HG03439 (cell line): ENCODE results near the gene SIX3.

Source experiments
- ATAC-seq: cut with Tn5 transposase; IDR thresholded peaks from one replicate; pipeline ENCODE4 v1.9.1; 2021; ENCODE audit warnings: mild to moderate bottlenecking, moderate library complexity; ENCODE audit not compliant: unreplicated experiment

SIX3 gene

DNA sequence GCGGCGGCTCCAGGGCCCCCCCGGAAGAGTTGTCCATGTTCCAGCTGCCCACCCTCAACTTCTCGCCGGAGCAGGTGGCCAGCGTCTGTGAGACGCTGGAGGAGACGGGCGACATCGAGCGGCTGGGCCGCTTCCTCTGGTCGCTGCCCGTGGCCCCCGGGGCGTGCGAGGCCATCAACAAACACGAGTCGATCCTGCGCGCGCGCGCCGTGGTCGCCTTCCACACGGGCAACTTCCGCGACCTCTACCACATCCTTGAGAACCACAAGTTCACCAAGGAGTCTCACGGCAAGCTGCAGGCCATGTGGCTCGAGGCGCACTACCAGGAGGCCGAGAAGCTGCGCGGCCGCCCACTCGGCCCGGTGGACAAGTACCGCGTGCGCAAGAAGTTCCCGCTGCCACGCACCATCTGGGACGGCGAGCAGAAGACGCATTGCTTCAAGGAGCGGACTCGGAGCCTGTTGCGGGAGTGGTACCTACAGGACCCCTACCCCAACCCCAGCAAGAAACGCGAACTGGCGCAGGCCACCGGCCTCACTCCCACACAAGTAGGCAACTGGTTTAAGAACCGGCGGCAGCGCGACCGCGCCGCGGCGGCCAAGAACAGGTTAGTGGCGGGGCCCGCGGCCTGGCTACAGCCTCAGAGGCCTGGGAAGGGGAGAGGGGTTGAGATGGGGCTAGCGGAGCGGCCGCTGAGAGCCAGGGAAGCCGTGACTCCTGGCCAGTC, 965 bp downstream of the SIX3 start:
- no peak for ATAC-seq

DNA sequence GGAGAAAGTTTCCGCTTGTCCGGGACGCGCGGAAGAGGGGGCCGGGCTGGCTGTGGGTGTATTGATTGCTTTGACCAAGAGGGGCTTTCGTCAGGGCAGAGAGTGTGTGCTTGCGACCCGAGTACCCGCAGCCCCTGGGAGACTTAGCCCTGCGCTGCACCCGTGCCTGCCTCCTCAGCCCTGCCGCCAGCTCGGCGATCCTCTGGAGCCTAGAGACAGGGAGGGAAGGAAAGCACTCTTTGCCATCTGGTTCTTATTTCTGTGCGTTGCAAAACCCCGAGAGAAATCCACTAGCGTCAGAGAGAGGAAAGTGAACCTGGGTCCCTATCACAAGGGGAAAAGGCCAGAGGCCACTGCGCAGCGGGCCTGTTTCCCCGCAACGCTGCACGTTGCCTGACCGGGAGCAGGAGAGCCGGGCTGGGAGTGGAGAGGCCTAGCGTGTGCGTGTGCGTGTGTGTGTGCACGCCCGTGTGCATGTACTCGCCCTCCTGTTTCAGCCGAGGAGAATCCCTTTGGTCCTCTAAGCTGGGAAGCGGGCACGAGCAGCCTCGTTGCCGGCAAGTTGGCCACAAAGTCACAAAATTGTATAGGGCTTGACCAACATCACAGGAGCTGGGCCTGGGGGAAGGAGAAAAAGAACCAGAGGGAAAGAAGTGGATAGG, 1.7 kb downstream of the SIX3 start:
- ATAC-seq, result no peak

DNA sequence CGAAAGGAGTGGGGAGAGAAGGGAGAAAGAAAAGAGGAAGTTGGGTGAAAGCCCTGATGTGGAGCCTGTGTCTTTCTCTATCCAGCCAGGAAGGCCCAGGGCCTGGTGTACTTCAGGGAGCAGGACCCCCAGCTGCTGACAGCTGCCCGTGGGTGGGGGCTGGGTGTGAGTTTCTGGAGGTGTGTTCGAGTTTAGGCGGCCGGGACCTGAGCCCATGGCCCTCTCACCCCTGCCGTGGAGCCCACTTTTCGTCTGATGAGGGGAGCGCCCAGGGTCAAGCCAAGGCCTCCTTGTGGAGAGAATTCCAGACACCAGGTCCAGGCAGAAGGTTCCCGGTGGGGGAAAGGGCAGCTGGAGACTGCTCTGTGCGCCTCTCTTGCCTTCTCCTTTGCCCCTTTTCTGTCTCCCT, 2.2 kb downstream of the SIX3 start:
- no peak for ATAC-seq

DNA sequence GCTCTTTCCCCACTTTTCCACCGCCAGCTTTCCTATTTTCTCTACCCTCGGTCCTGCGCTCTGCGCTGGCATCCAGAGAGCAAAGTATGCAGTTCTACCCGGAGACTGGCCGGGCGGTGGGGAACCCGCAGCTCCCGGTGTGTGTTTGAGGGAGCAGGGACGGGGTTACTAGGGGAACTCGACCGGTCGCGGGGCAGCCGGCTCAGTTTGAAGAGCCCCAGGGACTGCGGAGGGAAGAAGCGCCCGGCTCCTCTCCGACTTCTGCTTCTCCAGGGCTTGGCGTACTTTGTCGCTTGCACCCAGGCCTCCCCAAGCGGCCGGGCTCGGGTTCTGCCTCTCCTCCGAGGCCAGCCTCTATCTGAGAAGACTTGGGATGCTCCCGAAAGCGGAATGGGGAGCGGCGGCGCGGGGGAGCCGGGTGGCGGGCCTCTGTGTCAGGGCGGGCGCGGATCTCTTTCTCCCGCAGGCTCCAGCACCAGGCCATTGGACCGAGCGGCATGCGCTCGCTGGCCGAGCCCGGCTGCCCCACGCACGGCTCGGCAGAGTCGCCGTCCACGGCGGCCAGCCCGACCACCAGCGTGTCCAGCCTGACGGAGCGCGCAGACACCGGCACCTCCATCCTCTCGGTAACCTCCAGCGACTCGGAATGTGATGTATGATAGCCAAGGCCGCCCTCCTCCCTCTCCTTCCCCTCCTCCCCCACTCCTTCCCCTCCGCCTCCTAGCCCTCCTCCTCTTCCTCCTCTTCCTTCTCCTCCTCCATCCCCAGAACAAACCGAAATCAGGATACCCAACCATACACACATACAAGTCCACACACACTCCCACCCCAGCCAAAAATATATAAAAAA, 2.8 kb downstream of the SIX3 start:
- ATAC-seq, result no peak

DNA sequence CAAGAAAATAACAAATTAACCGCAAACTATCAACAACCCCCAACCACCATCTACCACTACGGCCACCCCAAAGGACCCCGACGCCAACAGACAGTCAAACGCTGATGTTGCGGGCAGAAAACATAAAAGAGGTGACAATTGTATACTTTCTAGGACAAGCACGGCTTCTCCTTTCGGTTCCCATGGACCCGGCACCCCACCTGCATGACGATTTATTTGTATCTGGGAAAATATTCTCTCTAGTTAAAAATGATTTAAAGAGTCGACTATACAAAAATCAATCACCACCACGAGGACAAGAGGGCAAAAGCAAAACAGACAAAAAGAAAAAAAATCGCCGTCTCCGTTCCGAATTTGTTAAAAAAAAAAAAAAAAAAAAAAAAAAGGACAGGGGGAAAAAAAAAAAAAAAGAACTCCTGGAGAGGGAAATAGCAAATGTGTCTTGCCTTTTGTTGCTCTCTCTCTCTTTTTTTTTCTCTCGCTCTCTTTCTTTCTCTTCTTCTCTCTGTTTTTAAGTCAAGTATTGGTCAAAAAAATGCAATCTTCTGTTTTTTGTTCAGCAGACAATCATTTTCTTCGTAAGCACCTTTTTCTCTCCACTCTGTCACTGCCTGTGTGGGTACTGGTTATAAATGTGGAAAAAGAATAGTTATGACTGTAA, 3.6 kb downstream of the SIX3 start:
- no peak for ATAC-seq

DNA sequence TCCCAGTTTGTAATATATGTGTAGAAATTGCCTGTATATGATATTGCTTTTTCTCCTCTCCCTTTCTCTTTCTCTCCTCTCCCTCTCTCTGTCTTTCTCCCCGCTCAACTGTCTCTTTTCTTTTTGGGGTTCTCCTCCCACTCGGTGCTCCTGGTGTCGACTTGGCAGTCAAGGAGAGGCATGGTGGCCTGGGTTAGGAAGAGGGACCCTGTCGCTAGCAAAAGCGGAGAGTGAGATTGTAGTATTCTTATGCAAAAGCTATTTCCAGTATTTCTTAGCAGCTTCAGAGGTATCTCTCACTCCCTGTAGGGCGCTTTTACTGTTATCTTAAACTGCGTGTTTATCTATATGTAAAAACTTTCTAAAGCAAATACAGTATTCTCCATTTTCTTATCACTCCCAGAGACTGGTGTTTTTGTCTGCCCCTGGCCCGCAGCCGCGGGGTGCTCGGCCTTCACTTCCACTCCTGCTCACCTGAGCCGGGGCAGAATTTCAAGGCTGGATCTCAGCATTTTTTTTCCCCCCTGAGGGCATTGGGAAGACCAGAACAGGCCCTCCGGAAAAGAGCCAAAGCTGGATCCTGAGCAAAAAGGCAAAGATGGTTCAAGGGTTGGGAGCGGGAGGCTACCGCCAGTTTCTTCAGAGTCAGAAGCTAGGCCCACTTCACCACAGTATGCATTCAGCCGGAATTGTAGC, 4.3 kb downstream of the SIX3 start:
- ATAC-seq, result no peak

DNA sequence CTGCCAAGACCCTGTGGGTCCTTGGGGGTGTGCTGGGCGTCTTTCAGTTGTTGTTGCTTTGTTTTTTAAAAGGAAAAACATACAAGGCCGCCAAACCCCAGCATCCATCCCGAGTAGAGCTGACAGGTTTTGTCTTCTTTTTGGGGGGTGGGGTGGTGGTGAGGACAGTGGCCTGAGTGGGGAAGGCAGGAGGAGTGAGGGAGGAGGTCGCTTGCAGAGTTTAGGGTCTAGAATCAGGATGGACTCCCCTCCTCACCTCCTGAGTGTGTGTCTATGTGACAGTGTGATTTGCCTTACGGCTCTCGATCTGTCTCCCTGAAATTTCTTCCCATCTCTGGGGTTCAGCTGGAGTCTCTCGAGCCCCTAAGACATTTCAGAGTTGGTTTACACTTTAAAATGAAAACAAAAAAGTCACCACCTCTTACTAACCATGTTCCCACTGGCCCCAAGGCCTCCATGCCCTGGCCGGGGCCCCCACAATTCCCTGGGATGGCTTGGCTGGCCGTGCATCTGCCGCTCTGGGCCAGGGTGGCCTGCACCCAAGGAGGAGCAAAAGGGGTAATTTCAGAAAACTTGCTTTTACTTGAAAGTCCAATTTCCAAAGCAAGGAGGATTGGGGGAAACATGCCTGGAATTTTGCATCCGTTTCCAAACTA, 5.0 kb downstream of the SIX3 start:
- ATAC-seq, result no peak

DNA sequence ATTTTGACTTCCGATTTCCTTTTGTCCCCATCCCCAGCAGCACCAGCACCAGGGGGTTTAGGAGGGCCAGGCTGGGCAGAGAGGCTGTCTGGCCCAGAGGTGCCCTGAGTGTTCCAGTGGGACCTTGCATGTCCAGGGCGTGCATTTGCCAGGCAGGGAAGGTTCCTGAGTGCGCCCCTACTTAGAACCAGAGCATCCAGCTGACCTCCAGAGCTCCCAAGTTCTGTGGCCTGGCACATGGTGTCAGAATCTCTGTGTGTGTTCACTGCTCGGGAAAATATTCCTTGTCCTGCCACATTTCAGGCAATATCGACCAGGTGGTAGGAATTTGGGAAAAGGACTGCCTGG, 5.5 kb downstream of the SIX3 start:
- no peak for ATAC-seq

DNA sequence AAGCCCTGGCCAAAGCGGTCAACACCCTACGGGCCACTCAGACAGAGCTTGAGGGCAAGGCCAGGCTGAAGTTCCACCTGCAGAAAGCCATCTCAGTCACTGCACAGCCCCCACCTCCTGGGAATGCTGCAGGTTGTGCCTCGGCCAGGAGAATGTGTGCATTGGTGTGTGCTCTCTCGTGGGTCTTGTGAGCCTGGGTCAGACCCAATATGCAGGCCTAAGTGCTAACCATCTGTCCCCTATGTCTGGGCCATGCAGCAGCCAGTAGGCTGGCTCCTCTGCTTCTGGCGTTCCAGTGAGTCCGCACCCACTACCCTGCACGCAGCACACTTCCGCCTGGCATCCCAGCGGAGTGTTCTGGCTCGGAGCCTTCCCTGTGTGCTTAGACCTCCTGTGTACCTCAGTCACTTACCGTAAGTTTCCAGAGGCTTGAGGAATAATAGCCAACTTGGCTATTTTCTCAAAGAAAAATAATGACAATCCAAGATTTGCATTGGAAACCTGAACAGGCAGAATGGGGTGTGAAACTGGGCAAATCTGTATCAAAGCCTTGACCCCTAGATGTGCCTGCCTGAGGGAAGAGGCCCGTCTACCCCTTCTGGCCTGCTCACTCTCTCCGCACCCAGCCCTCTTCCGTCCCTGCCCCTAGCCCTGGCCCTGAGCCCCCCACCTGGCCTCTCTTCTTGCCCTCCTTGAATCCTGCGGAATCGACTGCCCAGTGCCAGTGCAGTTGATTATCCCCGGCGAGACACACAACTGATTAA, 7.2 kb downstream of the SIX3 start:
- ATAC-seq, result no peak

DNA sequence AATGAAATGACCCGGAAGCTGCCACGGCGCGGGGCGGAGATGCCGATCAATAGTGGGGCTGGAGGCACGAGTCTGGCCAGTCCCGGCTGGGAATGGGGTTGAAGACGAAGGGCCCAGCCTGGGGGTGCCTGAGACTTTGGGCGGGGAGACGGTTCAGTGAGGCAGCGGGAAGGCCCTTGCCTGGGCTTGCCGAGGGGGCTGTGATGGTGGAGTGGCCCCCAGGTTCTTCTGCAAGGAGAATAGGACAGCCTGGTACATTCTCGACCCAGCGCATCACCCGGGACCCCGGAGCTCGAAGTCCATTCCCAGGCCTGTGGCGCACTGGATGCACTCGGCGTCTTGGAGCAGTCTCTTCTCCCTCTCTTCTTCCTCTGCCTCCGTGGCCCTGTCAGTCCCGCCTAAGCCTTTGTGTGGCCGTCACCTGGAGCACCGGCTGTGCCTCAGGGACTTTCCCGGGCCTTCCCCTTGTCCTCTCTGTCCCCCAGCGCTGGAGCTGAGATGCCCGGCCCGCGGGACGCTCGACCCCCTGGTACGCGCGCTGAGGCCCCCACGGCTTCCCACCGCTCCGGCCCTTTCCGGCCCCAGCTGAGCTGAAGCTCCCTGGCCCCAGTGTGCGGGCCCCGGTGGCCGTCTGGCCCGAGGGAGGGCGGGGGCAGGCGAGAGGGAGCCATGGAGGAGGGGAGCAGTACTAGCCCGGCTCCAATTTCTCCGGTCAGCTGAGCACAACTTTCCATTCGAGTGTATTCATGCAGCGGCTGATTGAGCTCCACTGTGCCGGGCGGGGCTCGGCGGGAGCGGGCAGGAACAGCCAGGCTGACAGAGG, 8.0 kb downstream of the SIX3 start:
- ATAC-seq, result no peak

DNA sequence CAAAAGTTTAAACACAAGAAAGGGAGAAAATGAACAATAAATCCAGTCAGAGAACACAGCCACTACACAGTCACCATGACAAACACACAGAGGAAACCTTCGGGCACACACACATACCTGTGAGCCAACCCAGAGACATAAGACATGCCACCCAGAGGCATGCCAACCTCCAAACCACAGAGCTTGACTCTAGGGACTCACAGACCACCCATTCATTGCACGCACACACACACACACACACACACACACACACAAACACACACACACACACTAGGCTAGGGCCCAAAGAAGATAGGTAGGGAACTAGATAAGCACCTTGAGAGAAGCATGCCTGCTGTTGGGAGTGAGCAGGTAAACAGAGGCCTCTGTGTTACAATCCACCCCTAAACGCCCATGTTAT, 9.1 kb downstream of the SIX3 start:
- no peak for ATAC-seq

DNA sequence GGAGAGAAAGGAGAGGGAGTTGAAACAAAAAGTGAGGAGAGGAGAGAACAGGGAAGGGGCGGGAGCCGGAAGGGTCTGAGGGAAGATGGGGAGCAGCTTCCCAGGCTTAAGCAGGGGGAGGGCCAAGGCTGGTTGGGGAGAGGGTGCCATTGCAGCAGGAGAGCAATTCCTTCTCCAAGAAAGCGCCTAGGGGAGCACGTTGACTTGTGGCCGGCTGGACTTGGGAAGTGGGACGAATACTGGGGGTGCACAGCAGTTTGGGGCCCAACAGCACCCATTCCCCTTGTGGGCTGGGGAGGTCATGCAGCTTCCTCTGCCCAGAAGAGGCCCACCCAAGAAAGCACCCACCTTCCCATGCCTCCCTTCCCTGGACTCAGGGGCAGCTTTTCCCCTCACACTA, 9.6 kb downstream of the SIX3 start:
- no peak for ATAC-seq

DNA sequence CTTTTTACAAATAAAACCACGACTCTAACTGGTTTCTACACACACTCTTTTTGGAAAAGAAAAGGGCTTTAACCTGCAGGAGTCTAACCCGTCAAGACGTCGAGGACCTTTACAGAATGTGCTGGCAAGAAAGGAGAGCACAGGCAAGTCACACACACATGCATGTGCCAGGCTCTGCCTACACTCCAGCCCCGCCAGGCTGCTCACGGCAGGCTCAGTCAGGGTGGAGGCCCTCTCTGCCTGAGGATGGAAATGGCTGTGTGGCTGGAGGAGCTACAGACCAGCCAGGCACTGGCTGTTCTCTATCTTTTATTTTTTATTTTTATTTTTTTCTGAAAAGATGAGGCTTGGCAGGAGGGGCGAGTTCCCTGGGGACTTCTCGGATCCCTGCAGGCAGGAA, 10.2 kb downstream of the SIX3 start:
- ATAC-seq, result no peak

DNA sequence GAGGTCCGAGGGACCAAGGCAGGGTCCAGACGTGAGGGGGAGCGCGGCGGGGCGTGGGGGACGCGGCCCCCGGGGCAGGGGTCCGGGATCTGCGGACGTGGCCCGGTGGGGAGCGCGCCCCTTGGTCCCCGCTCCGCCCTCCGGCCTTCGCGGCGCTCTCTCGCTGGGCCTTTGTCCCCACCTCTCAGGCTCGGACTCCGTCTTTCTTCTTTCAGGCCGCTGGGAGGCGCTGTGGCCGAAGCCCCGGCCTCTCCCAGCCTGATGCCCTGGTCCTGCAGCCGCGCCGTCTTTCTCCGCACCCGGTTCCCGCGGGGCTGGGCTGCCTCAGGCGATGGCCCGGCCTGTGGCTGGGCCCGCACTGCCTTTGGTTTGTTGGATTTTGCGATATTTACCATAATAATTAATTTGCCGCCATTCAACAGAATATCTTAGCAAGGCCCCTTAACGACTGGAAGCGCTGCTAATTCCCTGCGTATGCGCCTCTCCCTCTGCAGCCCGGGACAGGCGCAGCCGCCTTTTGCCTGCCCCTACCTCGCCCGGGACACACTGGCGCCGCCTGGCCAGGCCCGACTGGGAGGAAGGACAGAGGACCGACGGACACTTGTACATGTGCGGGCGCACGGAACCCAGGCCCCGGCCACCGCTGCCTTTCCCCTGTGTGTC, 10.8 kb downstream of the SIX3 start:
- ATAC-seq, result peak; percentile 63

DNA sequence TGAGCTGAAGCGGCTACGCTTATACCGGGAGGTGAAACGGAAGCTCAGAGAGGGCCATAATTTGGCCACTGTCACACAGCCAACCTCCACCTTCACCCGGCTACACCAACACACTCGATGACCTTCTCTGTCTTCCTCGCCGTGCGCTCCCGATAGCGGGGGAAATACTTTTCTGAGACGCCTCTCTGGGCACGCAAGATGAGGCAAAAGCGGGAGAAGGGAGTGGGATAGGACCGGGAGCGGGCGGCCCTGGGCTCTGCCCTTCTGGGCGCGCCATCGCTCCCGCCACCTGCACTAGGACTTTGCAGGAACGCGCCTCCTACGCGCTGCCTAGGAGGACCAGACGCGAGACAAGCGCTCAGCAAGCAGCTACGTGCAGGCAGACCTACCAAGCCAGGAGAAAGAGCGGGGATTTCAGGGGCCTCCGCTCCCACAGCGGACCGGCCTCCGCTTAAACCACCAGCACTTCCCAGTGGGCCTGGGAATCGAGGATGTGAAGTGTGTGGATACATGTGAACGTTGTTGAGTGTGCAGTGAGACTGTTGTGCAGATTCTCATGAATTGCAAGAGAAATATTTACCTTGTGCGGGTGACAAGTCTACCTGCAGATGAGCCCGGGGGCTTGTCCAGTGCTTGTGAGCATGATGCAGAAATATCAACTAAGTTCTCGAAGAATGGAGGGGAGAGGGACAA, 11.4 kb downstream of the SIX3 start:
- ATAC-seq, result no peak

DNA sequence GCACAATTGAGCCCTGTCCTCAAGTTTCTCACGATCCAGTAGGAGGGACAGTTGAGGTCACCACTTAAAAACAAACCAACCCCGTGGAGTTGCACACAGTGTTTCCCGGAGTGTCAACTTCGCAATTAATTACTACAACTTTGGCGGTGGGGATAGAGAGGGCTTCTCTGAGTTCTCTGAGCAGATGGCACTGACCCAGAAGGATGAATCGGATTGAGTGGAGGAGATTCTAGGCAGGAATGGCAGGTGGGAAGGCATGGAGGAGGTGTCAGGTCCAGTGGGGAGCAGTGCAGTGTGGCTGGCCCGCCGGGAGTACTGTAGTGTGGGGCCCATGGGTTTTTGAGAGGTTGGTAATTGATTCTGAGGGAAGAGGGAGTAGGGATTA, 12.0 kb downstream of the SIX3 start:
- no peak for ATAC-seq

DNA sequence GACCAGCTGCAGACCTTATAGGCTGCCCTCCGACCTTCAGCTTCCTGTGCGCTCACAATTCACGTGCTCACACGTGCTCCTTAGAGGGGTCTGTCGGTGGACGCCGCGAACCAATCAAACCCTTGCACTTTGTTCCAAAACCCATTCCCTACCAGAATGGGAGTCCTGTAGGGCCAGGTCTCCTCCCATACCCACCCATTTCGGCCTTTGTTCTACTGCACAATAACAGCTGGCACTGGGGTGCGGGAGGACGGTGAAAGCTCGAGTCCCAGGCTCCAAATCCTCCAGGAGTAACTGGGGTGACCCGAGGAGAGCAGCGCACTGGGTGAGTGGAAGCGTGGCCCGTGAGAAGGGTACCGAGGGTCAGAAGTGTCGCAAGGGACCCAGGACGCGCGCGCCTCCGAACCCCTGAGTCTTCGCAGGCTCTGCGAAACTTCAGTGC, 13.0 kb downstream of the SIX3 start:
- ATAC-seq, result no peak
